WTC11 (cell line): Measurements from ENCODE around the gene TNFSF15.

Experiments used
- FOXK1 ChIP-seq: sonication (generic); formaldehyde crosslinking; IDR thresholded peaks from 2 replicates; pipeline ENCODE4 v1.8.0; 2022; ENCODE audit warnings: mild to moderate bottlenecking, moderate library complexity, missing genetic modification reagents
- FOXP1 ChIP-seq: sonication (generic); formaldehyde crosslinking; IDR thresholded peaks from 2 replicates; pipeline ENCODE4 v1.8.0; 2022; ENCODE audit warnings: missing genetic modification reagents, mild to moderate bottlenecking, moderate library complexity, borderline replicate concordance
- JUN ChIP-seq: sonication (generic); formaldehyde crosslinking; IDR thresholded peaks from 2 replicates; pipeline ENCODE4 v1.8.0; 2023; ENCODE audit warnings: mild to moderate bottlenecking, missing genetic modification reagents
- MXD4 ChIP-seq: fragments of 250-450 bp; sonication (Bioruptor Pico); IDR thresholded peaks from 2 replicates; pipeline ENCODE4 v1.8.0; 2021; ENCODE audit warnings: mild to moderate bottlenecking, moderate library complexity, borderline replicate concordance
- NR1H2 ChIP-seq: sonication (generic); formaldehyde crosslinking; IDR thresholded peaks from 2 replicates; pipeline ENCODE4 v1.9.0; 2021; ENCODE audit warnings: mild to moderate bottlenecking, moderate library complexity, missing genetic modification reagents
- PRRX2 ChIP-seq: fragments of 250-450 bp; sonication (Bioruptor Pico); IDR thresholded peaks from 2 replicates; pipeline ENCODE4 v1.8.0; 2021; ENCODE audit warnings: mild to moderate bottlenecking
- SP1 ChIP-seq: sonication (generic); formaldehyde crosslinking; conservative IDR thresholded peaks from 2 replicates; pipeline ENCODE4 v1.8.1; 2022; ENCODE audit warnings: missing genetic modification reagents
- TF ChIP-seq, protein P1 (sequence below): sonication (generic); formaldehyde crosslinking; IDR thresholded peaks from 2 replicates; pipeline ENCODE4 v1.8.1; 2023; ENCODE audit warnings: mild to moderate bottlenecking, missing genetic modification reagents, moderate library complexity
- TF ChIP-seq, protein P2 (sequence below): fragments of 200-600 bp; IDR thresholded peaks from 2 replicates; pipeline ENCODE4 v1.8.0; 2022; ENCODE audit warnings: antibody characterized with exemption
- TF ChIP-seq, protein P3 (sequence below): sonication (generic); formaldehyde crosslinking; IDR thresholded peaks from 2 replicates; pipeline ENCODE4 v1.8.1; 2022; ENCODE audit warnings: low read depth, missing genetic modification reagents, borderline replicate concordance
- TF ChIP-seq, protein P4 (sequence below): fragments of 250-450 bp; sonication (Bioruptor Pico); IDR thresholded peaks from 2 replicates; pipeline ENCODE4 v2.1.2; 2022; ENCODE audit warnings: mild to moderate bottlenecking, moderate library complexity
- TF ChIP-seq, protein P5 (sequence below): sonication (generic); formaldehyde crosslinking; IDR thresholded peaks from 2 replicates; pipeline ENCODE4 v1.8.1; 2023; ENCODE audit warnings: mild to moderate bottlenecking, moderate library complexity, missing genetic modification reagents

DNA sequence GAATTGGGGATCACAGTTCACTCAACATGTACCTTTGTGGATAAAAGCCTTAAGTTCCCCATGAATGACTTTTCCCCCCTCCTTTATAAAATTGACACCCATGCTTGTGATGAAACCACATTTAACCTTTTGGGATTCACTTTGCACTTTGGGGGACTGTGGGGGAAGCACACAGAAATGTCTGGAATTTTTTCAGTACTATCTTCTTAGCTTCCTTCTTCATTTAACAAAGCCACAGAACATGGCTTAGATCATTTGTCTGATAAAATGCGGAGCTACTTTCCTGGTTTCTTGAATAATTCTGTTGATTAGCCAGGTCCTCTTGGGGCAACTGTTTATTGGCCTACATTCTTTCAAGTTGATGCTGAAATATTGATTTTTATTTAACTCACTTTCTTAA is 29.9 kb downstream of the TNFSF15 start:
- TF ChIP-seq, protein P1, sequence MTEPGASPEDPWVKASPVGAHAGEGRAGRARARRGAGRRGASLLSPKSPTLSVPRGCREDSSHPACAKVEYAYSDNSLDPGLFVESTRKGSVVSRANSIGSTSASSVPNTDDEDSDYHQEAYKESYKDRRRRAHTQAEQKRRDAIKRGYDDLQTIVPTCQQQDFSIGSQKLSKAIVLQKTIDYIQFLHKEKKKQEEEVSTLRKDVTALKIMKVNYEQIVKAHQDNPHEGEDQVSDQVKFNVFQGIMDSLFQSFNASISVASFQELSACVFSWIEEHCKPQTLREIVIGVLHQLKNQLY (CRISPR knock-in tag) = no peak
- TF ChIP-seq, protein P2, sequence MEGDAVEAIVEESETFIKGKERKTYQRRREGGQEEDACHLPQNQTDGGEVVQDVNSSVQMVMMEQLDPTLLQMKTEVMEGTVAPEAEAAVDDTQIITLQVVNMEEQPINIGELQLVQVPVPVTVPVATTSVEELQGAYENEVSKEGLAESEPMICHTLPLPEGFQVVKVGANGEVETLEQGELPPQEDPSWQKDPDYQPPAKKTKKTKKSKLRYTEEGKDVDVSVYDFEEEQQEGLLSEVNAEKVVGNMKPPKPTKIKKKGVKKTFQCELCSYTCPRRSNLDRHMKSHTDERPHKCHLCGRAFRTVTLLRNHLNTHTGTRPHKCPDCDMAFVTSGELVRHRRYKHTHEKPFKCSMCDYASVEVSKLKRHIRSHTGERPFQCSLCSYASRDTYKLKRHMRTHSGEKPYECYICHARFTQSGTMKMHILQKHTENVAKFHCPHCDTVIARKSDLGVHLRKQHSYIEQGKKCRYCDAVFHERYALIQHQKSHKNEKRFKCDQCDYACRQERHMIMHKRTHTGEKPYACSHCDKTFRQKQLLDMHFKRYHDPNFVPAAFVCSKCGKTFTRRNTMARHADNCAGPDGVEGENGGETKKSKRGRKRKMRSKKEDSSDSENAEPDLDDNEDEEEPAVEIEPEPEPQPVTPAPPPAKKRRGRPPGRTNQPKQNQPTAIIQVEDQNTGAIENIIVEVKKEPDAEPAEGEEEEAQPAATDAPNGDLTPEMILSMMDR = no peak
- TF ChIP-seq, protein P3, sequence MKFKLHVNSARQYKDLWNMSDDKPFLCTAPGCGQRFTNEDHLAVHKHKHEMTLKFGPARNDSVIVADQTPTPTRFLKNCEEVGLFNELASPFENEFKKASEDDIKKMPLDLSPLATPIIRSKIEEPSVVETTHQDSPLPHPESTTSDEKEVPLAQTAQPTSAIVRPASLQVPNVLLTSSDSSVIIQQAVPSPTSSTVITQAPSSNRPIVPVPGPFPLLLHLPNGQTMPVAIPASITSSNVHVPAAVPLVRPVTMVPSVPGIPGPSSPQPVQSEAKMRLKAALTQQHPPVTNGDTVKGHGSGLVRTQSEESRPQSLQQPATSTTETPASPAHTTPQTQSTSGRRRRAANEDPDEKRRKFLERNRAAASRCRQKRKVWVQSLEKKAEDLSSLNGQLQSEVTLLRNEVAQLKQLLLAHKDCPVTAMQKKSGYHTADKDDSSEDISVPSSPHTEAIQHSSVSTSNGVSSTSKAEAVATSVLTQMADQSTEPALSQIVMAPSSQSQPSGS (CRISPR knock-in tag) = no peak
- TF ChIP-seq MXD4 (no peak), PRRX2 (CRISPR knock-in tag) (no peak), JUN (no peak), NR1H2 (no peak), FOXP1 (CRISPR knock-in tag) (no peak), SP1 (CRISPR knock-in tag) (no peak), FOXK1 (CRISPR knock-in tag) (no peak)
- TF ChIP-seq, protein P4, sequence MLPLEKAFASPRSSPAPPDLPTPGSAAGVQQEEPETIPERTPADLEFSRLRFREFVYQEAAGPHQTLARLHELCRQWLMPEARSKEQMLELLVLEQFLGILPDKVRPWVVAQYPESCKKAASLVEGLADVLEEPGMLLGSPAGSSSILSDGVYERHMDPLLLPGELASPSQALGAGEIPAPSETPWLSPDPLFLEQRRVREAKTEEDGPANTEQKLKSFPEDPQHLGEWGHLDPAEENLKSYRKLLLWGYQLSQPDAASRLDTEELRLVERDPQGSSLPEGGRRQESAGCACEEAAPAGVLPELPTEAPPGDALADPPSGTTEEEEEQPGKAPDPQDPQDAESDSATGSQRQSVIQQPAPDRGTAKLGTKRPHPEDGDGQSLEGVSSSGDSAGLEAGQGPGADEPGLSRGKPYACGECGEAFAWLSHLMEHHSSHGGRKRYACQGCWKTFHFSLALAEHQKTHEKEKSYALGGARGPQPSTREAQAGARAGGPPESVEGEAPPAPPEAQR (CRISPR knock-in tag) = no peak
- TF ChIP-seq, protein P5, sequence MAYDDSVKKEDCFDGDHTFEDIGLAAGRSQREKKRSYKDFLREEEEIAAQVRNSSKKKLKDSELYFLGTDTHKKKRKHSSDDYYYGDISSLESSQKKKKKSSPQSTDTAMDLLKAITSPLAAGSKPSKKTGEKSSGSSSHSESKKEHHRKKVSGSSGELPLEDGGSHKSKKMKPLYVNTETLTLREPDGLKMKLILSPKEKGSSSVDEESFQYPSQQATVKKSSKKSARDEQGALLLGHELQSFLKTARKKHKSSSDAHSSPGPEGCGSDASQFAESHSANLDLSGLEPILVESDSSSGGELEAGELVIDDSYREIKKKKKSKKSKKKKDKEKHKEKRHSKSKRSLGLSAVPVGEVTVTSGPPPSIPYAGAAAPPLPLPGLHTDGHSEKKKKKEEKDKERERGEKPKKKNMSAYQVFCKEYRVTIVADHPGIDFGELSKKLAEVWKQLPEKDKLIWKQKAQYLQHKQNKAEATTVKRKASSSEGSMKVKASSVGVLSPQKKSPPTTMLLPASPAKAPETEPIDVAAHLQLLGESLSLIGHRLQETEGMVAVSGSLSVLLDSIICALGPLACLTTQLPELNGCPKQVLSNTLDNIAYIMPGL (CRISPR knock-in tag) = no peak
